Measurements from ENCODE around the gene DNAI2.

Gene DNAI2

DNA sequence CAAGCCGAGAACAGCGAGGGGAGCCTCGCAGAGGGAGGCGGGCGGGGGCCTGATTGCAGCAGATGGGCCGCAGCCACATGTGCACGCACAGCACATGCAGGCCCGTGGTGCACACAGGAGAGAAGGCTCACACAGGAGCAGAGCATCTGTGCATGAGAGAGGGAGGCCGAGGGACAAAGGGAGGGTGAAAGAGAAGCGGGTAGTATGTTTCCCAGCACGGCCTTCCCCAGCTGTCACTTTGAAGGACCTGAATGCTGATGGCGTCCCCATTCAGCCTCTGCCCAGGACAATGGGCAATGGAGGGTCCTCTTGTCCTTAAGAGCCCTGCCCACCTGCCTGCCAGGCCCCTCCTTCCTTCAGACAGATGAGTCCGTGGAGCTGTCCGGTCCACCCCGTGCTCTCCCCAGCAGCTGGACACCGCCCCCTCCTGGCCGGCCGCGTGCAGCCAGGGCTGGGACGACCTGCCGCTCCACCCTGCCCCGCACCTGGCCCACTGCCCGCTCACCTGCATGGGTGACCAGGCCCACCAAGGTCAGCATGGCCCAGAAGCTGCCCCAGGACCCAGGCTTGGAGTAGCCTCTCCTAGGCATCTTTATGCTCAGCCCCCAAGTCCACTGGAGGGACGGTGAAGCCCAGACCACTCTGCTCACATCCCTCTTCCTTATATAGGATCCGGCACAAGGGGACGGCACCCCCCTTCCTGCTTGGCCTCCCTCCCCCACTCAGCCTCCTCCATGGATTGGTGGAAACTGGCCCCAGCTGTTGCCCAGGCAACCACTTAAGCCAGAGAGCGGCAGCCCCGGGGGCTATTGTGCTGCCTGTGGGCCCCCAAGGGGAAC is 87.4 kb downstream of the DNAI2 start, which contains the start of gene BTBD17:
BTBD17 (minus strand) TSS at position 639 of the 839 bp plus-strand sequence; CDS start at position 590, 49 bp downstream.
- DNase-seq (ENCODE audit: low read depth, low spot score): no peak

DNA sequence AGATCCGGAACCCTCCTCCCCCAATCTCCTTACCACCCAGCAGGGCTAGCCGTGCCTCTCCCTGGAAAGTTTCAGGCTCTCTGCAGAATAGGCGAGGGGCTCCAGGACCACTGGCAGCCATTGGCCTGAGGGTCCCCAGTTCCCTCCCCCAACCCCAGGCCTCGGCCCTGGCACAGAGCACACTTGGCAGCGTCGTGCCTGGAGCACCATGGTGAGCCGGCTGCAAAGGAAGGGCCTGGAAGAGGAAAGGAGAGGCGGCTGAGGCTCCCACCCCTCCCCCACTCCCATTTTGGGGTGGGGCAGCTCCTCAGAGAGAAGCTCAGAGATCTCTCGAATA is 88.0 kb downstream of the DNAI2 start:
- DNase-seq (ENCODE audit: low read depth, low spot score): no peak

GRCh38 chr17:74362810-74363498 is 88.9 kb downstream of the DNAI2 start:
- DNase-seq (ENCODE audit: low read depth, low spot score): no peak

Data from iPS DF 19.7 (cell line).